Left renal pelvis (tissue), 4 donors: ENCODE measurements around the gene YIPF3. TPM values are rescaled to one million over a fixed set of nuclear protein-coding genes. Genes with fewer than 3 reads are reported as not detected.
"Not testable (repeated sequence)": the region's sequence is repeated elsewhere in the genome, so short reads cannot be mapped to it uniquely, and the experiment has no call there.

Source experiments
- DNase-seq, 4 donors: peaks; one replicate each; pipeline ENCODE4 v3.0.0-alpha.2; 2013; ENCODE audit warnings: low read depth in 4 of 4, low spot score in 3 of 4
- polyA plus RNA-seq, 4 donors: library from polyadenylated mRNA; unstranded; fragments of 120-200 nt; gene quantifications; one replicate each; pipeline ENCODE4 v1.2.1, GENCODE V29; 2013; ENCODE audit not compliant: insufficient read length in 4 of 4

The YIPF3 gene
- polyA plus RNA-seq, 4 donors = 126 to 150 (median 145) TPM

GRCh38 chr6:43509984-43510826 is 6.5 kb downstream of the YIPF3 start, which contains the start of gene LRRC73:
Gene LRRC73 (minus strand): TSS chr6:43510346. CDS start chr6:43509785, 561 bp downstream.
- peak in 3 of 4 donors; percentile 45 to 62 (median 61) for DNase-seq

GRCh38 chr6:43509142-43509983 is 7.4 kb downstream of the YIPF3 start:
- DNase-seq = no peak

- no peak for DNase-seq
Measured at GRCh38 chr6:43508481-43509141, 8.1 kb downstream of the YIPF3 start.

- peak; percentile 61 to 83 (median 70) for DNase-seq
Measured at GRCh38 chr6:43506667-43507471, 9.9 kb downstream of the YIPF3 start.

GRCh38 chr6:43506171-43506570 is 10.6 kb downstream of the YIPF3 start:
- no peak for DNase-seq

GRCh38 chr6:43505718-43506117 is 11.0 kb downstream of the YIPF3 start:
- DNase-seq = no peak

- DNase-seq = no peak
Measured at GRCh38 chr6:43504756-43505593, 11.8 kb downstream of the YIPF3 start.

- no peak for DNase-seq
Measured at GRCh38 chr6:43503443-43503842, 13.3 kb downstream of the YIPF3 start.

- no peak for DNase-seq
Measured at GRCh38 chr6:43502666-43503065, 14.1 kb downstream of the YIPF3 start.

- no peak for DNase-seq
Measured at GRCh38 chr6:43500921-43501320, 15.8 kb downstream of the YIPF3 start.

- DNase-seq = no peak
Measured at GRCh38 chr6:43499028-43499815, 17.5 kb downstream of the YIPF3 start.

GRCh38 chr6:43498291-43498690 is 18.4 kb downstream of the YIPF3 start:
- not testable (repeated sequence) for DNase-seq

- no peak for DNase-seq
Measured at GRCh38 chr6:43497689-43498088, 19.0 kb downstream of the YIPF3 start.

- no peak for DNase-seq
Measured at GRCh38 chr6:43497129-43497396, 19.7 kb downstream of the YIPF3 start.

GRCh38 chr6:43496370-43497128 is 20.2 kb downstream of the YIPF3 start:
- no peak for DNase-seq

GRCh38 chr6:43495409-43495941 is 21.3 kb downstream of the YIPF3 start:
- no peak for DNase-seq

- DNase-seq = no peak
Measured at GRCh38 chr6:43494766-43495165, 22.0 kb downstream of the YIPF3 start.

- DNase-seq = no peak
Measured at GRCh38 chr6:43494321-43494720, 22.4 kb downstream of the YIPF3 start.
